ENCODE data around the gene USP6NL. TPM values are rescaled to one million over a fixed set of nuclear protein-coding genes. Genes with fewer than 3 reads are reported as not detected.

USP6NL gene
- polyA plus RNA-seq, 1 of the 3 experiments (the other 2 are of a cell fraction): 8.9 TPM

DNA sequence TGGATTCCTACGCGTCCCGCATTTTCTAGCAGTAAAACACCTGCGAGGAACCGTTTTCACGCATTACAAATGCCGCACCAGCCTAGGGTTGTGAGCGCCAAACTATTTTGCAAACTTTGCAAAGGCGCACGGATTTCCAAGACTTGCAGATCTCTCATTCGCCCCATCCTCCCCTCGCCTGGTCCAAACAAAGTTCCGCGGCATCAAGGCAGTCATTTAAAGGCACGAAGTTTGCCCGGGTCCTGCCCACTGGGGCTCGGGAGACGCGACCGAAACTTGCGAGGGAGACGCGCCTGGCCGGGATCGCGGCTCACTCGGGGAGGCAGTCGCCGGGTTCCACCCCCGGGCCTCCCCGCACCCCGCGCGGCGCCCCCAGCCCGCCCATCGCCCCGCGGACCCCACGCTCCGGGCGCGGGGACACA lies 613 bp downstream of the USP6NL start:
- Histone ChIP-seq H2AFZ (ENCODE audit: low read depth) (peak overlapping the region; percentile 82), H3K4me3 (ENCODE audit: low read depth in 2 of 2, low read length in 1 of 2) (peak overlapping the region; percentile 87 to 99), H3K9me2 (no peaks in the 10 kb centered on the region), H3K9ac (peak overlapping the region; percentile 84), H3K36me3 (replicated peaks in 1 of 2; ENCODE audit: control insufficient read depth in 1 of 2, insufficient read depth in 2 of 2, low read length in 1 of 2) (no peaks in the 10 kb centered on the region), H3K4me2 (peak overlapping the region; percentile 81), H3K27ac (ENCODE audit: low read depth in 2 of 2, low read length in 1 of 2) (peak overlapping the region; percentile 58 to 86), H3K27me3 (ENCODE audit: insufficient read depth) (no peaks in the 10 kb centered on the region), H4K20me1 (ENCODE audit: insufficient read depth) (peaks cover 19% of the 10 kb centered on the region), H3K9me3 (peaks cover 4% of the 10 kb centered on the region; the same call in 1 of the 2 replicates), H3K79me2 (ENCODE audit: insufficient read depth) (peaks cover 46% of the 10 kb centered on the region), H3K4me1 (ENCODE audit: control insufficient read depth in 1 of 2, insufficient read depth in 2 of 2, low read depth in 1 of 2, low read length in 1 of 2) (peaks cover 10 to 17% of the 10 kb centered on the region in 2 experiments), H3F3A (replicated peaks; ENCODE audit: insufficient read depth) (peaks cover 7% of the 10 kb centered on the region)
- POLR2A ChIA-PET: no interaction called here
- DNase-seq: no peak
- TF ChIP-seq RAD21 (IDR thresholded peaks at IDR 0.05; ENCODE audit: low read length) (no peak), RFX5 (IDR thresholded peaks at IDR 0.05; ENCODE audit: low read length) (no peak), USF2 (IDR thresholded peaks at IDR 0.05; ENCODE audit: borderline replicate concordance, low read depth, low read length) (no peak), MEF2A (IDR thresholded peaks at IDR 0.05; ENCODE audit: borderline replicate concordance, low read depth) (no peak), EZH2phosphoT487 (IDR thresholded peaks at IDR 0.05; ENCODE audit: borderline replicate concordance, low read depth) (no peak)
- WGBS (ENCODE audit: low lambda C conversion rate): 4% methylated on average over 29 of the region's 43 CpGs
- CTCF ChIA-PET: no interaction called here

GRCh38 chr10:11610166-11610825 lies 1.2 kb downstream of the USP6NL start:
- peaks cover 7% of the 10 kb centered on the region for H3F3A ChIP-seq (replicated peaks; ENCODE audit: insufficient read depth)
- peak overlapping the region; percentile 82 for H2AFZ ChIP-seq (ENCODE audit: low read depth)
- ChIA-PET CTCF (interaction anchor here (1.5 to 2.5 kb wide), 2 partner anchors 16 to 147 kb away, joined by 5 to 10 read pairs; no protein-coding TSS in a partner anchor), POLR2A (interaction anchor here (0.6 kb wide), 2 partner anchors 545 to 940 kb away, joined by 3 to 4 read pairs; no protein-coding TSS in a partner anchor)
- peaks cover 10% of the 10 kb centered on the region; the same call in 1 of the 2 replicates for H3K9me3 ChIP-seq
- H3K4me1 ChIP-seq (ENCODE audit: control insufficient read depth in 1 of 2, insufficient read depth in 2 of 2, low read depth in 1 of 2, low read length in 1 of 2): peaks cover 10 to 16% of the 10 kb centered on the region in 2 experiments
- no peak for DNase-seq
- peaks cover 19% of the 10 kb centered on the region for H4K20me1 ChIP-seq (ENCODE audit: insufficient read depth)
- H3K9ac ChIP-seq: peak overlapping the region; percentile 84
- H3K4me3 ChIP-seq (ENCODE audit: low read depth in 2 of 2, low read length in 1 of 2): peak overlapping the region; percentile 87 to 99
- 10% methylated on average over 9 of the region's 9 CpGs for WGBS (ENCODE audit: low lambda C conversion rate)
- no peaks in the 10 kb centered on the region for H3K27me3 ChIP-seq (ENCODE audit: insufficient read depth)
- H3K27ac ChIP-seq (ENCODE audit: low read depth in 2 of 2, low read length in 1 of 2): peak overlapping the region in 1 of 2 experiments; percentile 86; a peak in 1 of 4 replicates
- H3K9me2 ChIP-seq: no peaks in the 10 kb centered on the region
- H3K4me2 ChIP-seq: peak overlapping the region; percentile 81
- H3K36me3 ChIP-seq (replicated peaks in 1 of 2; ENCODE audit: control insufficient read depth in 1 of 2, insufficient read depth in 2 of 2, low read length in 1 of 2): no peaks in the 10 kb centered on the region
- TF ChIP-seq MEF2A (IDR thresholded peaks at IDR 0.05; ENCODE audit: borderline replicate concordance, low read depth) (no peak), MXI1 (IDR thresholded peaks at IDR 0.05; ENCODE audit: low read depth, low read length) (no peak), GABPA (IDR thresholded peaks at IDR 0.05; ENCODE audit: low read depth) (no peak), YY1 (IDR thresholded peaks at IDR 0.05; ENCODE audit: low read depth) (no peak), TCF12 (IDR thresholded peaks at IDR 0.05) (no peak), FOXM1 (IDR thresholded peaks at IDR 0.05; ENCODE audit: low read depth) (no peak), JUND (IDR thresholded peaks at IDR 0.05) (no peak), SMC3 (IDR thresholded peaks at IDR 0.05; ENCODE audit: low read depth, low read length) (no peak), NRF1 (IDR thresholded peaks at IDR 0.05; ENCODE audit: low read depth, low read length) (no peak), TAF1 (IDR thresholded peaks at IDR 0.05; ENCODE audit: borderline replicate concordance, low read depth, low read length) (no peak), NFIC (IDR thresholded peaks at IDR 0.05; ENCODE audit: borderline replicate concordance) (no peak), FOXJ3 (CRISPR knock-in tag; IDR thresholded peaks at IDR 0.05) (no peak), EZH2phosphoT487 (IDR thresholded peaks at IDR 0.05; ENCODE audit: borderline replicate concordance, low read depth) (no peak)
- TF ChIP-seq, protein P1, sequence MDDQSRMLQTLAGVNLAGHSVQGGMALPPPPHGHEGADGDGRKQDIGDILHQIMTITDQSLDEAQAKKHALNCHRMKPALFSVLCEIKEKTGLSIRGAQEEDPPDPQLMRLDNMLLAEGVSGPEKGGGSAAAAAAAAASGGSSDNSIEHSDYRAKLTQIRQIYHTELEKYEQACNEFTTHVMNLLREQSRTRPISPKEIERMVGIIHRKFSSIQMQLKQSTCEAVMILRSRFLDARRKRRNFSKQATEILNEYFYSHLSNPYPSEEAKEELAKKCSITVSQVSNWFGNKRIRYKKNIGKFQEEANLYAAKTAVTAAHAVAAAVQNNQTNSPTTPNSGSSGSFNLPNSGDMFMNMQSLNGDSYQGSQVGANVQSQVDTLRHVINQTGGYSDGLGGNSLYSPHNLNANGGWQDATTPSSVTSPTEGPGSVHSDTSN (IDR thresholded peaks at IDR 0.05): no peak
- H3K79me2 ChIP-seq (ENCODE audit: insufficient read depth): peaks cover 51% of the 10 kb centered on the region
